Measurements from ENCODE around the gene KRT76. TPM values are rescaled to one million over a fixed set of nuclear protein-coding genes. Genes with fewer than 3 reads are reported as not detected.

KRT76 gene
- total RNA-seq, 1 experiment from 2014 or later: not detected

DNA sequence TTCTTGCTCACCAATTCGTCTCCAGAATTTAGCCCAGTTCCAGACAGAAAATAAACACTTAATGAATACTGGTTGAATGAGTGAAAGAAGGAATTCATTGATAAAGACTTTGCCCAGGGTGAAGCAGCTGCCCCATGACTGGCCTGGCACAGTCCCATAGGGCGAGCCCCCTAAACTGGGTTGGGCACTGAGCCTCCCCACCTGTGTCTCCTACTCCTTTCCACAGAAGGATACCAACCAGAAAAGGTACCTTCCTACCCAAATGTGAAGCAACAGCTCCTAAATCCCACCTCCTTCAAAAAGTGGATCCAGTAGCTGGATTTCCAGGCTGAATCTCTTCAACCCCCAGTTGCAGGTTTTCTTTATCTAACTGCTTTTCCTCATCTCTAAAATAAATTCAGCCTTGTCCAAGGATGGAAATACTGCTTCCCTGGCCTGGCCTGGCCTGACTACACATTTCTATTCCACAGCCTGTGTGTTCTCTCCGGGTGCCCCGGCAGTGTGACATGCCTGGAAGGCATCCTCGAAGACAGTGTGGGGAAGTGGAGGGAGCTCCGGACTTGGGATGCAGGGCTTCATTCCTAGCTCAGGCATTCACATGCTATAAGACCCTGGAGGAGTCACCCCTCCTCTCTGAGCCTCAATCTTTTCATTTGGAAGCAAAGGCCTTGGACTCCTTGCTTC is 11.2 kb upstream of the KRT76 start:
- WGBS (ENCODE audit: extremely low coverage, insufficient read length, low lambda C conversion rate): no CpG with 5 or more reads among the region's 6 CpGs
- no peaks in the 10 kb centered on the region for H3K4me1 ChIP-seq (ENCODE audit: insufficient read depth, low read length)
- H2AFZ ChIP-seq (ENCODE audit: low read length): no peak overlapping the region
- DNase-seq: no peak
- no peak overlapping the region for H3K9ac ChIP-seq (ENCODE audit: extremely low read depth, insufficient read length, low read length)
- no peaks in the 10 kb centered on the region for H4K20me1 ChIP-seq (ENCODE audit: control insufficient read depth, insufficient read depth, insufficient read length)
- H3K4me3 Mint-ChIP-seq: no peak overlapping the region
- no peaks in the 10 kb centered on the region for H3K79me1 ChIP-seq (ENCODE audit: insufficient read depth, low read depth, low read length, poor library complexity, severe bottlenecking)
- H3K27me3 Mint-ChIP-seq (ENCODE audit: low read depth): peaks cover 7% of the 10 kb centered on the region
- no peak overlapping the region for H3K14ac ChIP-seq (ENCODE audit: insufficient read depth, low read length)
- H3K79me2 ChIP-seq (ENCODE audit: insufficient read depth, low read length): no peaks in the 10 kb centered on the region
- H3T11ph ChIP-seq (ENCODE audit: low read length): no peak overlapping the region
- H2BK15ac ChIP-seq (ENCODE audit: low read depth, low read length): no peak overlapping the region
- H4K91ac ChIP-seq (ENCODE audit: insufficient read length, low read depth, low read length): no peak overlapping the region
- H3K23me2 ChIP-seq (ENCODE audit: insufficient read length, low read depth, low read length, poor library complexity, severe bottlenecking): no peaks in the 10 kb centered on the region
- no peak overlapping the region for H3K27ac ChIP-seq (ENCODE audit: insufficient read length, low read depth, low read length)
- no peak overlapping the region for H2BK120ac ChIP-seq (ENCODE audit: low read depth, low read length, poor library complexity, severe bottlenecking)
- no peak overlapping the region for H3K4ac ChIP-seq (ENCODE audit: low read depth, low read length)
- no peak overlapping the region for H2AK5ac ChIP-seq (ENCODE audit: insufficient read length, low read length)
- no peak overlapping the region for H3K27ac Mint-ChIP-seq
- no peak overlapping the region for H3K23ac ChIP-seq (ENCODE audit: insufficient read length, low read depth, low read length)
- H3K9me3 ChIP-seq (ENCODE audit: control insufficient read depth, low read depth, low read length): no peaks in the 10 kb centered on the region
- no peak overlapping the region for H2BK5ac ChIP-seq (ENCODE audit: insufficient read length, low read length)
- peaks cover 0 to 2% of the 10 kb centered on the region in 2 experiments; a peak in 2 of 5 replicates for H3K9me3 Mint-ChIP-seq
- peaks cover 0 to 10% of the 10 kb centered on the region in 2 experiments; a peak in 2 of 4 replicates for H3K4me1 Mint-ChIP-seq
- no peaks in the 10 kb centered on the region for H3K27me3 ChIP-seq (ENCODE audit: insufficient read depth, low read length)
- TF ChIP-seq, protein P1, sequence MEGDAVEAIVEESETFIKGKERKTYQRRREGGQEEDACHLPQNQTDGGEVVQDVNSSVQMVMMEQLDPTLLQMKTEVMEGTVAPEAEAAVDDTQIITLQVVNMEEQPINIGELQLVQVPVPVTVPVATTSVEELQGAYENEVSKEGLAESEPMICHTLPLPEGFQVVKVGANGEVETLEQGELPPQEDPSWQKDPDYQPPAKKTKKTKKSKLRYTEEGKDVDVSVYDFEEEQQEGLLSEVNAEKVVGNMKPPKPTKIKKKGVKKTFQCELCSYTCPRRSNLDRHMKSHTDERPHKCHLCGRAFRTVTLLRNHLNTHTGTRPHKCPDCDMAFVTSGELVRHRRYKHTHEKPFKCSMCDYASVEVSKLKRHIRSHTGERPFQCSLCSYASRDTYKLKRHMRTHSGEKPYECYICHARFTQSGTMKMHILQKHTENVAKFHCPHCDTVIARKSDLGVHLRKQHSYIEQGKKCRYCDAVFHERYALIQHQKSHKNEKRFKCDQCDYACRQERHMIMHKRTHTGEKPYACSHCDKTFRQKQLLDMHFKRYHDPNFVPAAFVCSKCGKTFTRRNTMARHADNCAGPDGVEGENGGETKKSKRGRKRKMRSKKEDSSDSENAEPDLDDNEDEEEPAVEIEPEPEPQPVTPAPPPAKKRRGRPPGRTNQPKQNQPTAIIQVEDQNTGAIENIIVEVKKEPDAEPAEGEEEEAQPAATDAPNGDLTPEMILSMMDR (conservative IDR thresholded peaks at IDR 0.05): no peak
- no peak overlapping the region for H4K8ac ChIP-seq (replicated peaks; ENCODE audit: insufficient read length, low read depth, low read length)
- H4K5ac ChIP-seq (ENCODE audit: insufficient read length, low read depth, low read length): no peak overlapping the region
- H3K56ac ChIP-seq (ENCODE audit: insufficient read length, low read depth, low read length): no peak overlapping the region
- no peaks in the 10 kb centered on the region for H3K36me3 Mint-ChIP-seq (ENCODE audit: insufficient read depth in 1 of 3, low read depth in 3 of 3)
- H2BK20ac ChIP-seq (ENCODE audit: low read depth, low read length, poor library complexity, severe bottlenecking): no peak overlapping the region
- no peak overlapping the region for H3K4me2 ChIP-seq (ENCODE audit: insufficient read depth, insufficient read length, low read length)
- no peak overlapping the region for H2BK12ac ChIP-seq (ENCODE audit: insufficient read length, low read depth, low read length)
- H3K18ac ChIP-seq (ENCODE audit: insufficient read length, low read depth, low read length): no peak overlapping the region

Measured in H9 (cell line).